GM10847 (cell line): ENCODE data around the gene KRT1.

Experiments used
- POLR2A ChIP-seq: IDR thresholded peaks from 2 replicates; pipeline ENCODE4 v1.6.1; 2011; ENCODE audit not compliant: insufficient read length; ENCODE audit errors: extremely low read depth

Gene KRT1

GRCh38 chr12:52680363-52680762 is at the start of gene KRT1:
Gene KRT1 (minus strand): TSS chr12:52680407. CDS start chr12:52680348, 59 bp downstream.
- TF ChIP-seq POLR2A: no peak

GRCh38 chr12:52729147-52729546 is 48.9 kb upstream of the KRT1 start:
- TF ChIP-seq POLR2A: no peak

- TF ChIP-seq POLR2A: no peak
Measured at GRCh38 chr12:52728374-52728773, 48.2 kb upstream of the KRT1 start.

GRCh38 chr12:52727037-52727436 is 46.8 kb upstream of the KRT1 start:
- TF ChIP-seq POLR2A: no peak

GRCh38 chr12:52726451-52726850 is 46.2 kb upstream of the KRT1 start:
- no peak for TF ChIP-seq POLR2A

- no peak for TF ChIP-seq POLR2A
Measured at GRCh38 chr12:52724384-52724783, 44.2 kb upstream of the KRT1 start.

GRCh38 chr12:52722680-52723079 is 42.5 kb upstream of the KRT1 start:
- no peak for TF ChIP-seq POLR2A

- TF ChIP-seq POLR2A: no peak
Measured at GRCh38 chr12:52721838-52722470, 41.7 kb upstream of the KRT1 start.

- TF ChIP-seq POLR2A: no peak
Measured at GRCh38 chr12:52720365-52720886, 40.2 kb upstream of the KRT1 start.

- TF ChIP-seq POLR2A: no peak
Measured at GRCh38 chr12:52716061-52716460, 35.9 kb upstream of the KRT1 start.

GRCh38 chr12:52715416-52715815 is 35.2 kb upstream of the KRT1 start:
- no peak for TF ChIP-seq POLR2A

- TF ChIP-seq POLR2A: no peak
Measured at GRCh38 chr12:52714887-52715281, 34.7 kb upstream of the KRT1 start.

GRCh38 chr12:52713960-52714886 is 34.0 kb upstream of the KRT1 start:
- no peak for TF ChIP-seq POLR2A

GRCh38 chr12:52710730-52711129 is 30.5 kb upstream of the KRT1 start:
- TF ChIP-seq POLR2A: no peak

GRCh38 chr12:52708010-52708409 is 27.8 kb upstream of the KRT1 start:
- TF ChIP-seq POLR2A: no peak

- TF ChIP-seq POLR2A: no peak
Measured at GRCh38 chr12:52704464-52704863, 24.3 kb upstream of the KRT1 start.
